ENCODE data around the gene MUC13.

MUC13 gene

GRCh38 chr3:124860599-124860998, 74.0 kb downstream of the MUC13 start:
- no peak for TF ChIP-seq CTCF (IDR thresholded peaks at IDR 0.05; ENCODE audit: low read length, missing control alignments)
- H3K4me3 ChIP-seq (replicated peaks; ENCODE audit: low read depth, low read length): no peak overlapping the region
- peak; percentile 98 for DNase-seq (ENCODE audit: low read depth)

- DNase-seq (ENCODE audit: low read depth): peak; percentile 75
- H3K4me3 ChIP-seq (replicated peaks; ENCODE audit: low read depth, low read length): no peak overlapping the region
- no peak for TF ChIP-seq CTCF (IDR thresholded peaks at IDR 0.05; ENCODE audit: low read length, missing control alignments)
These were observed 75.5 kb downstream of the MUC13 start for GRCh38 chr3:124859025-124859424.

GRCh38 chr3:124858275-124858674, 76.3 kb downstream of the MUC13 start:
- no peak for TF ChIP-seq CTCF (IDR thresholded peaks at IDR 0.05; ENCODE audit: low read length, missing control alignments)
- DNase-seq (ENCODE audit: low read depth): peak; percentile 76
- no peak overlapping the region for H3K4me3 ChIP-seq (replicated peaks; ENCODE audit: low read depth, low read length)

GRCh38 chr3:124856677-124857076, 77.9 kb downstream of the MUC13 start:
- no peak for DNase-seq (ENCODE audit: low read depth)
- no peak for TF ChIP-seq CTCF (IDR thresholded peaks at IDR 0.05; ENCODE audit: low read length, missing control alignments)
- H3K4me3 ChIP-seq (replicated peaks; ENCODE audit: low read depth, low read length): no peak overlapping the region
